ENCODE data around the gene TTLL7. TPM values are rescaled to one million over a fixed set of nuclear protein-coding genes. Genes with fewer than 3 reads are reported as not detected.

Gene TTLL7
- total and polyA plus RNA-seq, 2 donors (not counting 1 experiment from before 2014, with no cell fraction given) = 0.01 TPM; not detected in 1

- Histone ChIP-seq H2AFZ (ENCODE audit: insufficient read depth, low read depth, low read length, poor library complexity, severe bottlenecking) (peak overlapping the region; percentile 95), H3K79me2 (ENCODE audit: control insufficient read depth, insufficient read depth, low read length) (no peaks in the 10 kb centered on the region), H3K36me3 (replicated peaks in 1 of 2; ENCODE audit: control extremely low read depth in 1 of 2, control insufficient read depth in 1 of 2, extremely low read depth in 1 of 2, insufficient read depth in 2 of 2, low read length in 1 of 2) (no peaks in the 10 kb centered on the region), H3K4me1 (ENCODE audit: control insufficient read depth in 2 of 2, insufficient read depth in 2 of 2, low read length in 2 of 2) (peaks cover 2 to 8% of the 10 kb centered on the region in 2 donors), H3K4me3 (ENCODE audit: control extremely low read depth in 1 of 5, extremely low read depth in 1 of 5, insufficient read depth in 1 of 5, low read depth in 2 of 5, low read length in 4 of 5) (peak overlapping the region; percentile 21 to 86 (median 75)), H3K27ac (ENCODE audit: low read length in 2 of 2) (peak overlapping the region; percentile 73 to 94), H3K4me2 (replicated peaks; ENCODE audit: low read depth, low read length, poor library complexity, severe bottlenecking) (peak overlapping the region; percentile 84), H3K27me3 (replicated peaks in 1 of 4; ENCODE audit: control extremely low read depth in 1 of 4, control insufficient read depth in 3 of 4, insufficient read depth in 4 of 4, low read length in 3 of 4) (no peaks in the 10 kb centered on the region), H3K9me3 (ENCODE audit: control extremely low read depth in 1 of 3, control insufficient read depth in 2 of 3, insufficient read depth in 1 of 3, low read length in 2 of 3) (no peaks in the 10 kb centered on the region), H3K9ac (ENCODE audit: low read length) (peak overlapping the region; percentile 89), H4K20me1 (ENCODE audit: control insufficient read depth, insufficient read depth, low read length, poor library complexity, severe bottlenecking) (no peaks in the 10 kb centered on the region)
- DNase-seq (peak; percentile 80), ATAC-seq (ENCODE audit: low read depth) (peak; percentile 85)
- ChIA-PET POLR2A (no interaction called here), CTCF (interaction anchor here (0.7 to 0.9 kb wide), 3 partner anchors 19 to 235 kb away, joined by 3 to 4 read pairs (median 4); no protein-coding TSS in a partner anchor)
- Mint-ChIP-seq H3K27me3 (no peaks in the 10 kb centered on the region), H3K27ac (peak overlapping the region; percentile 84), H3K4me1 (peaks cover 9% of the 10 kb centered on the region), H3K4me3 (peak overlapping the region; percentile 84), H3K9me3 (ENCODE audit: insufficient read depth) (no peaks in the 10 kb centered on the region)
- TF ChIP-seq EZH2 (IDR thresholded peaks at IDR 0.05; ENCODE audit: borderline replicate concordance, insufficient read depth, low read depth, low read length, poor library complexity, severe bottlenecking) (no peak), CTCF (IDR thresholded peaks at IDR 0.05) (peak; percentile 86)
- 3% methylated on average over 53 of the region's 54 CpGs for WGBS (ENCODE audit: insufficient coverage)
- intact Hi-C loops (cut with micrococcal nuclease) = loop anchor here (5.0 to 10.0 kb wide), 2 partner anchors 98 to 356 kb away; no protein-coding TSS in a partner anchor
Observed at GRCh38 chr1:83860490-83861221, 138.3 kb downstream of the TTLL7 start.

- CTCF ChIA-PET = no interaction called here
- Mint-ChIP-seq H3K4me3 (no peak overlapping the region), H3K4me1 (peaks cover 9% of the 10 kb centered on the region), H3K27me3 (peaks cover 6% of the 10 kb centered on the region), H3K9me3 (ENCODE audit: insufficient read depth) (no peaks in the 10 kb centered on the region), H3K27ac (no peak overlapping the region)
- intact Hi-C loops (cut with micrococcal nuclease) = no loop called here
- WGBS (ENCODE audit: insufficient coverage) = no CpG with 5 or more reads among the region's 2 CpGs
- POLR2A ChIA-PET = no interaction called here
- TF ChIP-seq EZH2 (IDR thresholded peaks at IDR 0.05; ENCODE audit: borderline replicate concordance, insufficient read depth, low read depth, low read length, poor library complexity, severe bottlenecking) (no peak), CTCF (IDR thresholded peaks at IDR 0.05) (no peak)
- Histone ChIP-seq H4K20me1 (ENCODE audit: control insufficient read depth, insufficient read depth, low read length, poor library complexity, severe bottlenecking) (no peaks in the 10 kb centered on the region), H3K4me1 (ENCODE audit: control insufficient read depth in 2 of 2, insufficient read depth in 2 of 2, low read length in 2 of 2) (peaks cover 2 to 8% of the 10 kb centered on the region in 2 donors), H3K4me2 (replicated peaks; ENCODE audit: low read depth, low read length, poor library complexity, severe bottlenecking) (no peak overlapping the region), H2AFZ (ENCODE audit: insufficient read depth, low read depth, low read length, poor library complexity, severe bottlenecking) (no peak overlapping the region), H3K9ac (ENCODE audit: low read length) (no peak overlapping the region), H3K4me3 (ENCODE audit: control extremely low read depth in 1 of 5, extremely low read depth in 1 of 5, insufficient read depth in 1 of 5, low read depth in 2 of 5, low read length in 4 of 5) (no peak overlapping the region), H3K36me3 (replicated peaks in 1 of 2; ENCODE audit: control extremely low read depth in 1 of 2, control insufficient read depth in 1 of 2, extremely low read depth in 1 of 2, insufficient read depth in 2 of 2, low read length in 1 of 2) (no peaks in the 10 kb centered on the region), H3K27me3 (replicated peaks in 1 of 4; ENCODE audit: control extremely low read depth in 1 of 4, control insufficient read depth in 3 of 4, insufficient read depth in 4 of 4, low read length in 3 of 4) (no peaks in the 10 kb centered on the region), H3K27ac (ENCODE audit: low read length in 2 of 2) (no peak overlapping the region), H3K9me3 (ENCODE audit: control extremely low read depth in 1 of 3, control insufficient read depth in 2 of 3, insufficient read depth in 1 of 3, low read length in 2 of 3) (no peaks in the 10 kb centered on the region), H3K79me2 (ENCODE audit: control insufficient read depth, insufficient read depth, low read length) (no peaks in the 10 kb centered on the region)
- no peak for DNase-seq
- no peak for ATAC-seq (ENCODE audit: low read depth)
Observed at GRCh38 chr1:83857716-83858115, 141.2 kb downstream of the TTLL7 start.

All from B cell (primary cell).